Fibroblast of mammary gland (primary cell): Measurements from ENCODE around the gene CAP2.
"Not testable (repeated sequence)": the region's sequence is repeated elsewhere in the genome, so short reads cannot be mapped to it uniquely, and the experiment has no call there.

Experiments
- DNase-seq: peaks from one replicate; pipeline ENCODE4 v3.0.0-alpha.2; 2010; ENCODE audit warnings: low read depth
- H3K4me3 ChIP-seq: 2 replicates; pipeline ENCODE4 v1.5.1; 2011; ENCODE audit warnings: low read depth, mild to moderate bottlenecking, low read length, moderate library complexity; ENCODE audit not compliant: control insufficient read depth
- CTCF ChIP-seq: conservative IDR thresholded peaks from 2 replicates; pipeline ENCODE4 v1.5.1; 2011; ENCODE audit warnings: low read depth, low read length, inconsistent platforms; ENCODE audit not compliant: control insufficient read depth, insufficient read depth

CAP2 gene

GRCh38 chr6:17536586-17536985 is 143.2 kb downstream of the CAP2 start:
- no peak for DNase-seq
- no peak for TF ChIP-seq CTCF
- no peak overlapping the region for H3K4me3 ChIP-seq

GRCh38 chr6:17542243-17542642 is 148.8 kb downstream of the CAP2 start:
- TF ChIP-seq CTCF, result no peak
- H3K4me3 ChIP-seq, result no peak overlapping the region
- DNase-seq, result no peak

- DNase-seq, H3K4me3 ChIP-seq: not testable (repeated sequence)
Observed at GRCh38 chr6:17545681-17546080, 152.3 kb downstream of the CAP2 start.

- H3K4me3 ChIP-seq, result no peak overlapping the region
- no peak for TF ChIP-seq CTCF
- no peak for DNase-seq
Observed at GRCh38 chr6:17551383-17551958, 158.1 kb downstream of the CAP2 start.

GRCh38 chr6:17552861-17553260 is 159.5 kb downstream of the CAP2 start:
- H3K4me3 ChIP-seq, result no peak overlapping the region
- TF ChIP-seq CTCF, result no peak
- no peak for DNase-seq

GRCh38 chr6:17556014-17556413 is 162.6 kb downstream of the CAP2 start:
- DNase-seq, result no peak
- H3K4me3 ChIP-seq, result no peak overlapping the region
- no peak for TF ChIP-seq CTCF

- DNase-seq, result no peak
- no peak for TF ChIP-seq CTCF
- no peak overlapping the region for H3K4me3 ChIP-seq
Observed at GRCh38 chr6:17562636-17563035, 169.2 kb downstream of the CAP2 start.

GRCh38 chr6:17565399-17565798 is 172.0 kb downstream of the CAP2 start:
- TF ChIP-seq CTCF, result no peak
- DNase-seq, result no peak
- no peak overlapping the region for H3K4me3 ChIP-seq
